Activated CD8-positive, alpha-beta memory T cell treated with anti-CD3 and anti-CD28 coated beads, Interleukin-2, amount 10 ng/mL, durations not matched to agents 7 days and 5 days (primary cell): ENCODE data around the gene NRDC. TPM values are rescaled to one million over a fixed set of nuclear protein-coding genes. Genes with fewer than 3 reads are reported as not detected.

Experiments
- ATAC-seq: fragments of 150-1000 bp; cut with Tn5 transposase; one replicate; pipeline ENCODE4 v1.10.0; 2021; ENCODE audit warnings: moderate library complexity
- CTCF ChIA-PET: fragments of 350-600 bp; sonication (Branson Sonifier 250); formaldehyde crosslinking; loops from one replicate; lab custom pipeline; 2021; ENCODE audit warnings: antibody characterized with exemption; lab: Charles Lee
- DNase-seq: peaks from one replicate; pipeline ENCODE4 v3.0.0-alpha.2; 2020
- H3K27ac Mint-ChIP-seq: one replicate; pipeline ENCODE4 v1.8.0; 2021; ENCODE audit warnings: mild to moderate bottlenecking, mixed read lengths
- H3K27me3 Mint-ChIP-seq: one replicate; pipeline ENCODE4 v1.8.0; 2021; ENCODE audit warnings: mixed read lengths
- H3K36me3 Mint-ChIP-seq: one replicate; pipeline ENCODE4 v1.8.0; 2021; ENCODE audit warnings: mild to moderate bottlenecking, mixed read lengths
- H3K4me1 Mint-ChIP-seq: one replicate; pipeline ENCODE4 v1.8.0; 2021; ENCODE audit warnings: mixed read lengths
- H3K4me3 Mint-ChIP-seq: one replicate; pipeline ENCODE4 v1.8.0; 2021; ENCODE audit warnings: mild to moderate bottlenecking, moderate library complexity, mixed read lengths
- H3K9me3 Mint-ChIP-seq: one replicate; pipeline ENCODE4 v1.8.0; 2022; ENCODE audit warnings: low read depth, mixed read lengths
- total RNA-seq, 2 experiments: library from RNA; stranded (reverse); gene quantifications; one replicate each; pipeline ENCODE4 v1.2.3, GENCODE V29; 2021

Gene NRDC
- total RNA-seq, 2 experiments from 2014 or later = 190 to 208 TPM

GRCh38 chr1:51760872-51761271, 117.7 kb downstream of the NRDC start:
- Mint-ChIP-seq H3K27me3 (no peaks in the 10 kb centered on the region), H3K9me3 (no peaks in the 10 kb centered on the region), H3K4me3 (no peak overlapping the region), H3K4me1 (peaks cover 12% of the 10 kb centered on the region), H3K27ac (no peak overlapping the region), H3K36me3 (peaks cover 14% of the 10 kb centered on the region)
- ATAC-seq (no peak), DNase-seq (no peak)
- CTCF ChIA-PET = interaction anchor here (1.0 kb wide), 1 partner anchor 16 kb away, joined by 3 read pairs; no protein-coding TSS in a partner anchor

- no peak overlapping the region for H3K4me3 Mint-ChIP-seq
- no peak overlapping the region for H3K27ac Mint-ChIP-seq
- ATAC-seq (no peak), DNase-seq (no peak)
- peaks cover 20% of the 10 kb centered on the region for H3K4me1 Mint-ChIP-seq
- H3K36me3 Mint-ChIP-seq = peaks cover 29% of the 10 kb centered on the region
- H3K27me3 Mint-ChIP-seq = no peaks in the 10 kb centered on the region
- H3K9me3 Mint-ChIP-seq = no peaks in the 10 kb centered on the region
- CTCF ChIA-PET = no interaction called here
Measured at GRCh38 chr1:51758310-51758709, 120.2 kb downstream of the NRDC start.

GRCh38 chr1:51756290-51756689, 122.2 kb downstream of the NRDC start:
- Mint-ChIP-seq H3K27me3 (no peaks in the 10 kb centered on the region), H3K27ac (no peak overlapping the region), H3K36me3 (peaks cover 37% of the 10 kb centered on the region), H3K4me3 (no peak overlapping the region), H3K4me1 (peaks cover 18% of the 10 kb centered on the region), H3K9me3 (peaks cover 3% of the 10 kb centered on the region)
- no peak for DNase-seq
- CTCF ChIA-PET = interaction anchor here (0.6 to 1.4 kb wide), 3 partner anchors 12 to 557 kb away, joined by 3 to 4 read pairs (median 3); no protein-coding TSS in a partner anchor
- ATAC-seq = no peak

GRCh38 chr1:51755437-51755836, 123.1 kb downstream of the NRDC start:
- Mint-ChIP-seq H3K4me3 (no peak overlapping the region), H3K36me3 (peaks cover 37% of the 10 kb centered on the region), H3K27me3 (no peaks in the 10 kb centered on the region), H3K9me3 (peaks cover 3% of the 10 kb centered on the region), H3K27ac (no peak overlapping the region), H3K4me1 (peaks cover 14% of the 10 kb centered on the region)
- no peak for DNase-seq
- no peak for ATAC-seq
- CTCF ChIA-PET = interaction anchor here (1.4 kb wide), 1 partner anchor 14 kb away, joined by 4 read pairs; no protein-coding TSS in a partner anchor

GRCh38 chr1:51754666-51755065, 123.9 kb downstream of the NRDC start:
- ATAC-seq (no peak), DNase-seq (no peak)
- CTCF ChIA-PET = no interaction called here
- H3K27ac Mint-ChIP-seq = no peak overlapping the region
- H3K36me3 Mint-ChIP-seq = peaks cover 37% of the 10 kb centered on the region
- H3K4me3 Mint-ChIP-seq = no peak overlapping the region
- H3K4me1 Mint-ChIP-seq = peaks cover 12% of the 10 kb centered on the region
- peaks cover 3% of the 10 kb centered on the region for H3K9me3 Mint-ChIP-seq
- H3K27me3 Mint-ChIP-seq = no peaks in the 10 kb centered on the region

GRCh38 chr1:51753969-51754368, 124.6 kb downstream of the NRDC start:
- H3K4me1 Mint-ChIP-seq = peaks cover 12% of the 10 kb centered on the region
- peaks cover 3% of the 10 kb centered on the region for H3K9me3 Mint-ChIP-seq
- CTCF ChIA-PET = interaction anchor here (1.3 kb wide), 1 partner anchor 16 kb away, joined by 4 read pairs; no protein-coding TSS in a partner anchor
- peaks cover 39% of the 10 kb centered on the region for H3K36me3 Mint-ChIP-seq
- DNase-seq (no peak), ATAC-seq (no peak)
- no peaks in the 10 kb centered on the region for H3K27me3 Mint-ChIP-seq
- H3K4me3 Mint-ChIP-seq = no peak overlapping the region
- no peak overlapping the region for H3K27ac Mint-ChIP-seq

- Mint-ChIP-seq H3K9me3 (peaks cover 3% of the 10 kb centered on the region), H3K27ac (no peak overlapping the region), H3K27me3 (no peaks in the 10 kb centered on the region), H3K36me3 (peaks cover 42% of the 10 kb centered on the region), H3K4me1 (peaks cover 12% of the 10 kb centered on the region), H3K4me3 (no peak overlapping the region)
- DNase-seq (no peak), ATAC-seq (no peak)
- CTCF ChIA-PET = interaction anchor here (1.3 kb wide), 1 partner anchor 17 kb away, joined by 4 read pairs; no protein-coding TSS in a partner anchor
Measured at GRCh38 chr1:51752073-51752948, 126.2 kb downstream of the NRDC start.

- H3K4me3 Mint-ChIP-seq = no peak overlapping the region
- peaks cover 44% of the 10 kb centered on the region for H3K36me3 Mint-ChIP-seq
- peaks cover 8% of the 10 kb centered on the region for H3K4me1 Mint-ChIP-seq
- no peak for DNase-seq
- no peaks in the 10 kb centered on the region for H3K27me3 Mint-ChIP-seq
- no peak for ATAC-seq
- H3K27ac Mint-ChIP-seq = no peak overlapping the region
- CTCF ChIA-PET = interaction anchor here (0.7 to 1.3 kb wide), 3 partner anchors 9 to 32 kb away, joined by 3 to 4 read pairs (median 3); no protein-coding TSS in a partner anchor
- H3K9me3 Mint-ChIP-seq = peaks cover 3% of the 10 kb centered on the region
Measured at GRCh38 chr1:51750729-51751128, 127.8 kb downstream of the NRDC start.

- H3K9me3 Mint-ChIP-seq = peaks cover 3% of the 10 kb centered on the region
- CTCF ChIA-PET = interaction anchor here (0.7 to 1.3 kb wide), 2 partner anchors 14 to 31 kb away, joined by 3 to 4 read pairs; no protein-coding TSS in a partner anchor
- H3K36me3 Mint-ChIP-seq = peaks cover 39% of the 10 kb centered on the region
- H3K4me3 Mint-ChIP-seq = no peak overlapping the region
- DNase-seq (no peak), ATAC-seq (no peak)
- H3K27ac Mint-ChIP-seq = no peak overlapping the region
- H3K27me3 Mint-ChIP-seq = no peaks in the 10 kb centered on the region
- peaks cover 6% of the 10 kb centered on the region for H3K4me1 Mint-ChIP-seq
Measured at GRCh38 chr1:51750218-51750617, 128.3 kb downstream of the NRDC start.

- Mint-ChIP-seq H3K9me3 (peaks cover 3% of the 10 kb centered on the region), H3K36me3 (peaks cover 34% of the 10 kb centered on the region), H3K27ac (no peak overlapping the region), H3K27me3 (no peaks in the 10 kb centered on the region), H3K4me3 (no peak overlapping the region), H3K4me1 (peaks cover 13% of the 10 kb centered on the region)
- CTCF ChIA-PET = interaction anchor here (1.0 kb wide), 1 partner anchor 19 kb away, joined by 3 read pairs; no protein-coding TSS in a partner anchor
- DNase-seq (no peak), ATAC-seq (no peak)
Measured at GRCh38 chr1:51749151-51749550, 129.4 kb downstream of the NRDC start.

GRCh38 chr1:51745304-51745570, 133.3 kb downstream of the NRDC start:
- H3K9me3 Mint-ChIP-seq = no peaks in the 10 kb centered on the region
- H3K27ac Mint-ChIP-seq = no peak overlapping the region
- no peaks in the 10 kb centered on the region for H3K27me3 Mint-ChIP-seq
- CTCF ChIA-PET = interaction anchor here (1.1 kb wide), 1 partner anchor 14 kb away, joined by 3 read pairs; no protein-coding TSS in a partner anchor
- ATAC-seq (no peak), DNase-seq (no peak)
- no peak overlapping the region for H3K4me3 Mint-ChIP-seq
- H3K36me3 Mint-ChIP-seq = peaks cover 16% of the 10 kb centered on the region
- peaks cover 15% of the 10 kb centered on the region for H3K4me1 Mint-ChIP-seq

- no peak overlapping the region for H3K27ac Mint-ChIP-seq
- H3K27me3 Mint-ChIP-seq = no peaks in the 10 kb centered on the region
Measured at GRCh38 chr1:51744506-51745303, 133.8 kb downstream of the NRDC start.

GRCh38 chr1:51741121-51741681, 137.3 kb downstream of the NRDC start:
- CTCF ChIA-PET = interaction anchor here (1.0 to 1.2 kb wide), 2 partner anchors 10 to 27 kb away, joined by 3 to 4 read pairs; no protein-coding TSS in a partner anchor
- ATAC-seq = no peak

More at GRCh38 chr1:51744506-51745303, 133.8 kb downstream of the NRDC start:
- H3K4me3 Mint-ChIP-seq = no peak overlapping the region
- no peaks in the 10 kb centered on the region for H3K9me3 Mint-ChIP-seq
- ATAC-seq (no peak), DNase-seq (no peak)
- H3K36me3 Mint-ChIP-seq = peaks cover 16% of the 10 kb centered on the region
- CTCF ChIA-PET = interaction anchor here (1.1 kb wide), 1 partner anchor 13 kb away, joined by 3 read pairs; no protein-coding TSS in a partner anchor
- peaks cover 17% of the 10 kb centered on the region for H3K4me1 Mint-ChIP-seq

More at GRCh38 chr1:51741121-51741681, 137.3 kb downstream of the NRDC start:
- Mint-ChIP-seq H3K27me3 (no peaks in the 10 kb centered on the region), H3K27ac (no peak overlapping the region), H3K36me3 (peaks cover 11% of the 10 kb centered on the region), H3K9me3 (no peaks in the 10 kb centered on the region), H3K4me3 (no peak overlapping the region), H3K4me1 (peaks cover 22% of the 10 kb centered on the region)
- DNase-seq = no peak
